HFFc6 (cell line): ENCODE measurements around the gene SENP7. TPM values are rescaled to one million over a fixed set of nuclear protein-coding genes. Genes with fewer than 3 reads are reported as not detected.
A peak's percentile ranks its signal among the peaks of the same experiment; 100 is the strongest.

Experiments
- DNase-seq: peaks from one replicate; pipeline ENCODE4 v3.0.0-alpha.2; 2018
- H3K27ac Mint-ChIP-seq: 2 replicates; pipeline ENCODE4 v1.8.0; 2020; ENCODE audit warnings: mild to moderate bottlenecking, mixed read lengths
- H3K27me3 Mint-ChIP-seq: 2 replicates; pipeline ENCODE4 v1.8.0; 2021; ENCODE audit warnings: mild to moderate bottlenecking, moderate library complexity, mixed read lengths; ENCODE audit not compliant: insufficient read depth
- H3K36me3 Mint-ChIP-seq: 2 replicates; pipeline ENCODE4 v1.8.0; 2021; ENCODE audit warnings: low read depth, mixed read lengths
- H3K4me1 Mint-ChIP-seq: 2 replicates; pipeline ENCODE4 v1.8.0; 2020; ENCODE audit warnings: low read depth, mixed read lengths
- H3K4me3 Mint-ChIP-seq: 2 replicates; pipeline ENCODE4 v1.8.0; 2020; ENCODE audit warnings: mild to moderate bottlenecking, moderate library complexity, mixed read lengths
- H3K9me3 Mint-ChIP-seq: 2 replicates; pipeline ENCODE4 v1.8.0; 2020; ENCODE audit warnings: mild to moderate bottlenecking, mixed read lengths
- total RNA-seq, 6 experiments: library from RNA; stranded (reverse); fragmentation: NEBNext Ultra II Directional; extraction: Animal tissue kit (Norgen Biotek cat#: 25700); gene quantifications; 2 replicates in 1 of 6; 3 replicates in 5 of 6; pipeline ENCODE4 v1.2.3, GENCODE V29; 2021
- TF ChIP-seq, protein P1 (sequence below): fragments of 200-600 bp; sonication (generic); IDR thresholded peaks from 2 replicates; pipeline ENCODE4 v1.5.0; 2021; ENCODE audit warnings: antibody characterized with exemption, mild to moderate bottlenecking

SENP7 gene
- total RNA-seq, 6 experiments from 2014 or later, result 4.1 to 6.7 (median 5.6) TPM

DNA sequence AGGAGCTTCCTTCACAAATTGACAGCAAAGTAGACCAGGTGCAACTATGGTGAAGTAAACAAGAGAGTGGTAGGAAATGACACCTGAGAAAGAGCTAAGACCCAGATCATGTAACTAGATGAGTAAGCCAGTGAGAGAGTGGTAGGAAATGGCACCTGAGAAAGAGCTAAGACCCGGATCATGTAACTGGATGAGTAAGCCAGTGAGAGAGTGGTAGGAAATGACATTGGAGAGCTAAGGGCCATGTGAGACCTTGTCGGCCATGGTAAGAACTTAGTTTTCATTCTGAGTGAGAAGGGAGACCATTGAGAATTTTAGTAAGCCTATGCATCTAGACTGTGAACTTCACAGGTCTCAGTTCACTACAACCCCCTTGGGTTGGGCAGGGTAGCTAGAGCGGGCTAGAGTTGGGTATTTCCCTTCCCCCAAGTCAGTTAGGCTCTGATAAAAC lies 5.4 kb upstream of the SENP7 start:
- TF ChIP-seq, protein P1, sequence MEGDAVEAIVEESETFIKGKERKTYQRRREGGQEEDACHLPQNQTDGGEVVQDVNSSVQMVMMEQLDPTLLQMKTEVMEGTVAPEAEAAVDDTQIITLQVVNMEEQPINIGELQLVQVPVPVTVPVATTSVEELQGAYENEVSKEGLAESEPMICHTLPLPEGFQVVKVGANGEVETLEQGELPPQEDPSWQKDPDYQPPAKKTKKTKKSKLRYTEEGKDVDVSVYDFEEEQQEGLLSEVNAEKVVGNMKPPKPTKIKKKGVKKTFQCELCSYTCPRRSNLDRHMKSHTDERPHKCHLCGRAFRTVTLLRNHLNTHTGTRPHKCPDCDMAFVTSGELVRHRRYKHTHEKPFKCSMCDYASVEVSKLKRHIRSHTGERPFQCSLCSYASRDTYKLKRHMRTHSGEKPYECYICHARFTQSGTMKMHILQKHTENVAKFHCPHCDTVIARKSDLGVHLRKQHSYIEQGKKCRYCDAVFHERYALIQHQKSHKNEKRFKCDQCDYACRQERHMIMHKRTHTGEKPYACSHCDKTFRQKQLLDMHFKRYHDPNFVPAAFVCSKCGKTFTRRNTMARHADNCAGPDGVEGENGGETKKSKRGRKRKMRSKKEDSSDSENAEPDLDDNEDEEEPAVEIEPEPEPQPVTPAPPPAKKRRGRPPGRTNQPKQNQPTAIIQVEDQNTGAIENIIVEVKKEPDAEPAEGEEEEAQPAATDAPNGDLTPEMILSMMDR, result no peak
- H3K9me3 Mint-ChIP-seq, result no peaks in the 10 kb centered on the region
- H3K27ac Mint-ChIP-seq, result no peak overlapping the region
- peaks cover 7% of the 10 kb centered on the region for H3K4me1 Mint-ChIP-seq
- H3K4me3 Mint-ChIP-seq, result no peak overlapping the region
- DNase-seq, result no peak
- peaks cover 9% of the 10 kb centered on the region; the same call in 1 of the 2 replicates for H3K27me3 Mint-ChIP-seq
- no peaks in the 10 kb centered on the region for H3K36me3 Mint-ChIP-seq

DNA sequence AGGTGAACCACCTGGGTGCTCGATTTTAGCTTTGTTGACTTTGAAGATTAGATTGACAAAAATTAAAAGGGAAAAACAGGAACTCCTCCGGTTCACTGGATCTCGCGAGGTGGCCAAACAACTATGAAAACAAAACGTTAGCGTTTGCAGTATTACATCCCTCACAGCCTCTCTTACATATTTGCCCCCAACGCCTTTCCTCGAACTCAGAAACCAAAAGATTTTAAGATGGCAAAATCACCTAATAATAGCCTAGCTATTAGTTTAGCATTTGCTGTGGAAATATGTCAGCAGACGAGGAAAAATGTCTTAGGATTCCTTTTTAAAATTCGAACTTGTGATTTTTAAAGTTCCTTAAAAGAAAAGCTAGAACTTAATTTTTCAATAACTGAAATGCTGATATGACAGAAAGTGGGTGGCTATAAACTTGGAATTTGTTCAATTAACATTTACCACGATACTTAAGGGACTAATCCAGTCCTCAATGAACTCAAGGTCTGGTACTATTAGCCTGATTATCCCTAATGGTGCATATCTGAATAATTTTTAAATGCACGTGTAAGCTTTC lies 491 bp upstream of the SENP7 start:
- H3K4me1 Mint-ChIP-seq, result peaks cover 34% of the 10 kb centered on the region
- no peaks in the 10 kb centered on the region for H3K9me3 Mint-ChIP-seq
- H3K27me3 Mint-ChIP-seq, result peaks cover 1% of the 10 kb centered on the region
- no peak for DNase-seq
- H3K36me3 Mint-ChIP-seq, result peaks cover 6% of the 10 kb centered on the region; the same call in 1 of the 2 replicates
- H3K27ac Mint-ChIP-seq, result peak overlapping the region; percentile 98
- H3K4me3 Mint-ChIP-seq, result peak overlapping the region; percentile 100
- TF ChIP-seq, protein P1, result no peak

DNA sequence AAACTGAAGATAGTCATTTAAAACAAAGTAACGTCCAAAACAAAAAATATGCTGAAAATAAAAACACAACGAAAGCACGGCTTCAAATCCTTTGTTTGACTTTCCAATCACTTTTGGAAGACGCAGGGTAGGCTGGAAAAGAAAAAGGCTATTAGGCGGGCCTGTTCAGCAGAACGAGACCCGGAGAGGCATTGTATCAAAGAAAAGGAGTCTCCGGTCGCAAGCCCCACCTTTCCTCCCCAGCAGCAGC lies 691 bp downstream of the SENP7 start:
- Mint-ChIP-seq H3K9me3 (no peaks in the 10 kb centered on the region), H3K4me1 (peaks cover 36% of the 10 kb centered on the region), H3K36me3 (peaks cover 11% of the 10 kb centered on the region), H3K27me3 (peaks cover 1% of the 10 kb centered on the region), H3K4me3 (peak overlapping the region; percentile 100), H3K27ac (peak overlapping the region; percentile 98)
- DNase-seq, result no peak
- TF ChIP-seq, protein P1, result no peak

DNA sequence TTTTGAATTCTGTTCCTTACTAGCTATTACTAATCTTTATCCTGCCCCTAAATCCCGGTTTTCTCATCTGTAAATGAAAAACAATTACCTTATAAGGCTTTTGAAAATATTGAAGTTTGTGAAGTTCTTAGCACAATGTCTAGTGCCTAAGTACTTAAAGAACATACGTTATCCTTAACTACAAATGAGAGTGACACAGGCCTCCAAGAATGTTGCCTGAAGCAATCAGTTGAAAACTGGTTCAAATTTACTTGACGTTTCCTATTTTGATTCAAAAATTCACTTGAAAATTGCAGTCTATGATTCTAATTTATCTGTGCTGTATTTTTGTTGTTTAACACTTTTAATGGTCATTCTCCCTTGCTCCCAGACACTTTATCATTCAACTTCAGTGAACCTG lies 3.2 kb downstream of the SENP7 start:
- H3K27ac Mint-ChIP-seq, result peak overlapping the region; percentile 88
- peaks cover 1% of the 10 kb centered on the region for H3K27me3 Mint-ChIP-seq
- no peaks in the 10 kb centered on the region for H3K9me3 Mint-ChIP-seq
- TF ChIP-seq, protein P1, result no peak
- H3K4me3 Mint-ChIP-seq, result peak overlapping the region; percentile 77
- DNase-seq, result peak; percentile 50
- H3K4me1 Mint-ChIP-seq, result peaks cover 36% of the 10 kb centered on the region
- peaks cover 16% of the 10 kb centered on the region for H3K36me3 Mint-ChIP-seq

DNA sequence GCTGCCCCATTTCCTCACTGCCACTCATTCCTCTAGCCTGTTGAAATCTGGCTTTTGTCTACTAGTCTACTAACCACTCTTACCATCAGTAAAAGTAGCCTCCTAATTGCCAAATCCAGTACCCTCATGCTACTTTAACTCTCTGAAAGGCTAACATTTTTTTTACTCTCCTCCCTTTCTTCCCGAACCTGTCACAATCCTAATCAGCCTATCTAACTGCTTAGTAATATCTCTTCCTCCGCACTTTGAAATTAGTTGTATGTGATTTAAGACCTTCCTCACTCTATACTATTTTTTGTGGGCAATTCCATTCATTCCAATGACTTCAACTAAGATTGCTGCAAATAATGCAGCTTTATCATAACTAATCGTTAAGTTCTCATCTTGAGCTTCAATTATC lies 3.7 kb downstream of the SENP7 start:
- peak overlapping the region; percentile 77 for H3K4me3 Mint-ChIP-seq
- H3K27ac Mint-ChIP-seq, result peak overlapping the region; percentile 88
- H3K4me1 Mint-ChIP-seq, result peaks cover 36% of the 10 kb centered on the region
- H3K9me3 Mint-ChIP-seq, result no peaks in the 10 kb centered on the region
- TF ChIP-seq, protein P1, result no peak
- no peak for DNase-seq
- H3K36me3 Mint-ChIP-seq, result peaks cover 16% of the 10 kb centered on the region
- peaks cover 1% of the 10 kb centered on the region; the same call in 1 of the 2 replicates for H3K27me3 Mint-ChIP-seq
